IPS-18a (cell line): ENCODE results near the gene FBXW12.

ENCODE experiments used
- H3K27ac ChIP-seq: one replicate; pipeline ENCODE4 v1.5.1; 2013; ENCODE audit warnings: low read length
- H3K27me3 ChIP-seq: one replicate; pipeline ENCODE4 v1.6.1; 2013; ENCODE audit warnings: mild to moderate bottlenecking, low read length; ENCODE audit not compliant: control insufficient read depth, insufficient read depth
- H3K36me3 ChIP-seq: one replicate; pipeline ENCODE4 v1.6.1; 2013; ENCODE audit warnings: low read depth, low read length; ENCODE audit not compliant: control insufficient read depth
- H3K4me1 ChIP-seq: one replicate; pipeline ENCODE4 v1.6.1; 2013; ENCODE audit warnings: low read depth, low read length; ENCODE audit not compliant: control insufficient read depth
- H3K4me3 ChIP-seq: one replicate; pipeline ENCODE4 v1.5.1; 2013; ENCODE audit warnings: low read length
- H3K9ac ChIP-seq: one replicate; pipeline ENCODE4 v1.6.1; 2013; ENCODE audit warnings: mild to moderate bottlenecking, low read length, moderate library complexity
- H3K9me3 ChIP-seq: one replicate; pipeline ENCODE4 v1.6.1; 2013; ENCODE audit warnings: low read depth, low read length; ENCODE audit not compliant: control insufficient read depth

FBXW12 gene

GRCh38 chr3:48411041-48411588 is 39.1 kb downstream of the FBXW12 start:
- H3K9me3 ChIP-seq = no peaks in the 10 kb centered on the region
- H3K36me3 ChIP-seq = peaks cover 98% of the 10 kb centered on the region
- no peaks in the 10 kb centered on the region for H3K27me3 ChIP-seq
- H3K9ac ChIP-seq = no peak overlapping the region
- no peak overlapping the region for H3K4me3 ChIP-seq
- no peaks in the 10 kb centered on the region for H3K4me1 ChIP-seq
- no peak overlapping the region for H3K27ac ChIP-seq

GRCh38 chr3:48411606-48412374 is 39.8 kb downstream of the FBXW12 start:
- H3K4me3 ChIP-seq = no peak overlapping the region
- H3K36me3 ChIP-seq = peaks cover 97% of the 10 kb centered on the region
- no peak overlapping the region for H3K27ac ChIP-seq
- no peak overlapping the region for H3K9ac ChIP-seq
- H3K4me1 ChIP-seq = no peaks in the 10 kb centered on the region
- H3K9me3 ChIP-seq = no peaks in the 10 kb centered on the region
- H3K27me3 ChIP-seq = no peaks in the 10 kb centered on the region

DNA sequence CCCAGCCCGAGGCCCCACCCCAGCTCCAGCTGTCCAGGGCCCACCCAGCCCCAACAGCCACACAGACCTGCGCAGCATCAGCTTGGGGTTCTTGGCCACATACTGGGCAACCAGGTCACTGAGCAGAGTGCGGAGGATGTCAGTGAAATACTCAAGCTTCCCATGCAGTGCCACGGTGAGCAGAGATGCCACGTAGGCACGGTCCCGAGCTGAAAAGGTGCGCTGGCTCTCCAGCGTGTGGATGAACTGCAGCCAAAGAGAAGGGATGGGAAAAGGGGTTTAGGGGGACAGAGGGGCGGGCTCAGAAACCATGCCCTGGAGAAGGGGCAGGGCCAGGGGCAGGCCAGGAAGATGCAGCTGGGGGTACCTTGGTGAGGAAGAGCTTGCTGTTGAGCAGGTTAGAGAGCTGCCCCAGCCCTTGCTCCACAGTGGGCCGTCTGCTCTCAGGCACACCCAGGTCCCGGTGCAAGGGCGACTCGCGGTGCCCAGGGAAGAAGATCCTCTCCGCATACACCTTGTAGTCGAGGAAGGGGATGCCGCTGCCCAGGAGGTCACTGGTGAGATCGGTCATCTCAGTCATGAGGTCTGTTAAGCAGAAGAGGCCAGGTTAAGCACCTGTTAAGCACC is 40.5 kb downstream of the FBXW12 start:
- Histone ChIP-seq H3K36me3 (peaks cover 97% of the 10 kb centered on the region), H3K27ac (no peak overlapping the region), H3K4me3 (no peak overlapping the region), H3K9ac (no peak overlapping the region), H3K9me3 (no peaks in the 10 kb centered on the region), H3K27me3 (no peaks in the 10 kb centered on the region), H3K4me1 (no peaks in the 10 kb centered on the region)

- Histone ChIP-seq H3K9ac (no peak overlapping the region), H3K9me3 (no peaks in the 10 kb centered on the region), H3K4me3 (no peak overlapping the region), H3K27ac (no peak overlapping the region), H3K36me3 (peaks cover 99% of the 10 kb centered on the region), H3K27me3 (no peaks in the 10 kb centered on the region), H3K4me1 (no peaks in the 10 kb centered on the region)
Measured at GRCh38 chr3:48413086-48413485, 41.1 kb downstream of the FBXW12 start.

GRCh38 chr3:48413611-48414010 is 41.6 kb downstream of the FBXW12 start:
- Histone ChIP-seq H3K4me1 (no peaks in the 10 kb centered on the region), H3K4me3 (no peak overlapping the region), H3K27ac (no peak overlapping the region), H3K36me3 (peaks cover 99% of the 10 kb centered on the region), H3K27me3 (no peaks in the 10 kb centered on the region), H3K9me3 (no peaks in the 10 kb centered on the region), H3K9ac (no peak overlapping the region)

- H3K27ac ChIP-seq = no peak overlapping the region
- no peak overlapping the region for H3K9ac ChIP-seq
- H3K9me3 ChIP-seq = no peaks in the 10 kb centered on the region
- no peaks in the 10 kb centered on the region for H3K4me1 ChIP-seq
- H3K36me3 ChIP-seq = peaks cover 99% of the 10 kb centered on the region
- no peak overlapping the region for H3K4me3 ChIP-seq
- H3K27me3 ChIP-seq = no peaks in the 10 kb centered on the region
Measured at GRCh38 chr3:48414376-48415250, 42.6 kb downstream of the FBXW12 start.

DNA sequence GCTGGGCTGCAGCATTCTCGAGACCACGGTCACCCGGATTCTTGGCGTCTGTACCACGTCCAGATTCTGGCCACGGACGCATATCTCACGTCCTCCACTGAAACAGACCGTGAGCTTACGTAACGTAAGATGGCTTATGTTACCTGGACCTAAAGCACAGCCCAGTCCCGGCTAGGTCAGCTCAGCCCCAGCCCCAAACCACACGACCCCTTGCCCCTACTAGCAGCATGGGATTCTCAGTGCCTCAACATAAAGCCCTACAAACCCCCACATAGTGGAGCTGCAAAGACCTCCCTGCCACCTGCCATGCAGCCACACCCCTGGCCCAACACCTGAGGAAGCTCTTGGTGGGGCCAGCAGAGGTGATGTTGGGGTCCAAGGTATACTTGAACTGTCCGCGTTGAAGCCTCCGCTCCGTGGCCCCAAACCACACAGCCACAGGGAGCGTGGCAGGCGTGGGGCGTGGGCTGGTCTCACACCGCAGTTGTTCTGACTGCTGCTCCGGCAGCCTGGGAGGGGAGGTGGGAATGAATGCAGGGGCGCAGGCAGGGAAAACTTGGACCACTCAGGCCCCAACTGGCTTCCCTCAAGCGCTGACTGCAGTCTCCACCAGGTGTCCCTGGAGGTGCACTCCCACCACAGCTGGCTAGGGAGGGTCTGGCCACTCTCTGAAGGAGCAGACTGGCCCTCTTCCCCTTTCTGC is 43.4 kb downstream of the FBXW12 start:
- Histone ChIP-seq H3K9ac (no peak overlapping the region), H3K4me1 (no peaks in the 10 kb centered on the region), H3K9me3 (no peaks in the 10 kb centered on the region), H3K27ac (no peak overlapping the region), H3K36me3 (peaks cover 95% of the 10 kb centered on the region), H3K4me3 (no peak overlapping the region), H3K27me3 (no peaks in the 10 kb centered on the region)

DNA sequence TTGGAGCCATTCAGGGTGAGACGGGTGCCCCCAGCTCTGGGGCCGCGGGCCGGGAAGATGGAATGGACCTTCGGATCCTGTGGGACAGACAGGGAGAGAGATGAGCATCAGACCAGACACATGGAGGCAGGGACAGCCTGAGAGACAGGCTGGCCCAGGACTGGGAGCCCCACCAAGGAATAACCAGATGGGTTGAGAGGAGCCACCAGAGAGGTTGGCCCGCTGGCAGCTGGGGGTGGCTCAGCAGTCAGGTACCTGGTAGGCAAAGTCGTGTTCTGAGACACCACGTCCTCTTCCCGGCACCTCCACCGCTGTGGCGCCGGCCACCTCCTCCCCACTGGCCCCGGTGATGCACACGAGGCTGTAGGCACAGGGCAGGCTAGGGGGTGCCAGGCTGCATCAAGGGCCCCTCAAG is 44.1 kb downstream of the FBXW12 start:
- no peak overlapping the region for H3K27ac ChIP-seq
- peaks cover 95% of the 10 kb centered on the region for H3K36me3 ChIP-seq

DNA sequence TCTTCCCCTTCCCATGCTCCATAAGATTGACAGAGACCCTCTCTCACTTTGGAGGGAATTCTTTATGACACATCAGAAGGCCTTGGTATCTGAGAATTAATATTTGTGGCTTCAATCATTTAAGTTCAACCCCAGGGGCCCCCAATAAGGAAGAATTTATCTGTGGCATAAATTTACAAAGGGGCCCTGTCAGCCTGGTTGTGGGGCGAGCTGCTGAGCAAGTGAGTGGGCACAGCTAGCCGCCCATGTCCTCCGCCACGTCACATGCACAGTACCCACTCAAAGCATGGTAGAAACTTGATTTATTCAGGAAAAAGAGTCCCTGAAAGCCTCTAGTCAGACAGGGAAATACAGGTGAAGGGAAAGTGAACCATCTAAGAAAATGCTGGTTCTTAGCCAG is 44.5 kb downstream of the FBXW12 start:
- H3K4me3 ChIP-seq = no peak overlapping the region
- H3K27ac ChIP-seq = no peak overlapping the region
- H3K9ac ChIP-seq = no peak overlapping the region
- peaks cover 95% of the 10 kb centered on the region for H3K36me3 ChIP-seq
- H3K27me3 ChIP-seq = no peaks in the 10 kb centered on the region
- no peaks in the 10 kb centered on the region for H3K4me1 ChIP-seq
- no peaks in the 10 kb centered on the region for H3K9me3 ChIP-seq

More for the DNA sequence above, 44.1 kb downstream of the FBXW12 start:
- H3K9me3 ChIP-seq = no peaks in the 10 kb centered on the region
- no peaks in the 10 kb centered on the region for H3K4me1 ChIP-seq
- no peak overlapping the region for H3K9ac ChIP-seq
- no peak overlapping the region for H3K4me3 ChIP-seq
- H3K27me3 ChIP-seq = no peaks in the 10 kb centered on the region

- Histone ChIP-seq H3K36me3 (peaks cover 88% of the 10 kb centered on the region), H3K9ac (no peak overlapping the region), H3K27ac (no peak overlapping the region), H3K9me3 (no peaks in the 10 kb centered on the region), H3K4me3 (no peak overlapping the region), H3K27me3 (no peaks in the 10 kb centered on the region), H3K4me1 (no peaks in the 10 kb centered on the region)
Measured at GRCh38 chr3:48417529-48418108, 45.6 kb downstream of the FBXW12 start.
